K562 (cell line): ENCODE measurements around the gene R3HDM1. TPM values are rescaled to one million over a fixed set of nuclear protein-coding genes. Genes with fewer than 3 reads are reported as not detected.

Source experiments
- FOXK2 ChIP-seq, 2 experiments: fragments of 450-650 bp; IDR thresholded peaks in 1 of 2; conservative IDR thresholded peaks in 1 of 2; 2 replicates each; pipeline ENCODE4 v1.6.1; 2016; ENCODE audit warnings: low read depth in 2 of 2, mild to moderate bottlenecking in 1 of 2
- KLF10 ChIP-seq: fragments of 250-450 bp; sonication (Bioruptor Pico); IDR thresholded peaks from 2 replicates; pipeline ENCODE4 v1.6.1; 2021; ENCODE audit warnings: matching md5 sums
- NFATC3 ChIP-seq: fragments of 450-650 bp; IDR thresholded peaks from 2 replicates; pipeline ENCODE4 v1.6.1; 2017; ENCODE audit warnings: mild to moderate bottlenecking
- POLR2G ChIP-seq: fragments of 200-400 bp; formaldehyde crosslinking; IDR thresholded peaks from 2 replicates; pipeline ENCODE4 v1.6.1; 2017; ENCODE audit warnings: low read depth, mild to moderate bottlenecking, antibody characterized with exemption, low read length, moderate library complexity
- SIX5 ChIP-seq, 2 experiments: IDR thresholded peaks; 2 replicates each; pipeline ENCODE4 v1.6.1; 2011; ENCODE audit warnings: low read length in 2 of 2, borderline replicate concordance in 1 of 2, low read depth in 1 of 2, mild to moderate bottlenecking in 1 of 2, moderate library complexity in 1 of 2; ENCODE audit not compliant: insufficient read depth in 1 of 2
- SMAD1 ChIP-seq: fragments of 150-350 bp; IDR thresholded peaks from 2 replicates; pipeline ENCODE4 v1.6.1; 2014; ENCODE audit warnings: low read length, low read depth; ENCODE audit not compliant: partially characterized antibody
- SREBF2 ChIP-seq: sonication (generic); formaldehyde crosslinking; IDR thresholded peaks from 2 replicates; pipeline ENCODE4 v1.4.0; 2020; ENCODE audit warnings: mild to moderate bottlenecking, missing genetic modification reagents
- TCFL5 ChIP-seq: fragments of 250-450 bp; sonication (Bioruptor Pico); conservative IDR thresholded peaks from 2 replicates; pipeline ENCODE4 v1.6.1; 2021; ENCODE audit warnings: mild to moderate bottlenecking, moderate library complexity, matching md5 sums
- ZBTB1 ChIP-seq: sonication (generic); formaldehyde crosslinking; IDR thresholded peaks from 2 replicates; pipeline ENCODE4 v1.8.1; 2023; ENCODE audit warnings: missing genetic modification reagents, low read depth, mild to moderate bottlenecking, borderline replicate concordance
- polyA plus RNA-seq, 8 experiments: library from polyadenylated mRNA; depleted of rRNA in 4 of 8; stranded (reverse) in 5 of 8; unstranded in 3 of 8; fragments of >200 nt; fragmentation: Nextera tagmentation in 2 of 8; fragmentation: Illumina TruSeq in 1 of 8; extraction: Ambion mirVana in 2 of 8; extraction: Trizol in 1 of 8; gene quantifications; 2 replicates each; pipeline versions ENCODE4 v1.2.1 to v1.2.3, GENCODE V29; 2011 to 2014; ENCODE audit warnings: inconsistent platforms in 1 of 8, missing spikeins in 1 of 8
- total RNA-seq, 7 experiments: library from RNA; depleted of rRNA in 6 of 7; stranded (reverse); fragments of >200 nt in 6 of 7; fragmentation: Illumina TruSeq in 2 of 7; extraction: Trizol in 2 of 7; gene quantifications; 2 replicates each; pipeline versions ENCODE4 v1.2.1 to v1.2.3, GENCODE V29; 2011 to 2021; ENCODE audit warnings: low replicate concordance in 1 of 7
- TF ChIP-seq, protein P1 (sequence below): fragments of 250-450 bp; sonication (Bioruptor Pico); IDR thresholded peaks from 2 replicates; pipeline ENCODE4 v1.4.0; 2020; ENCODE audit warnings: mild to moderate bottlenecking, moderate library complexity, borderline replicate concordance
- TF ChIP-seq, protein P2 (sequence below): fragments of 450-650 bp; IDR thresholded peaks from 2 replicates; pipeline ENCODE4 v1.6.1; 2016; ENCODE audit warnings: low read depth

The R3HDM1 gene
- total and polyA plus RNA-seq, 9 of the 15 experiments (the other 6 are each of a cell fraction or from before 2014, with no cell fraction given) = 12.4 to 89.4 (median 31.0) TPM

DNA sequence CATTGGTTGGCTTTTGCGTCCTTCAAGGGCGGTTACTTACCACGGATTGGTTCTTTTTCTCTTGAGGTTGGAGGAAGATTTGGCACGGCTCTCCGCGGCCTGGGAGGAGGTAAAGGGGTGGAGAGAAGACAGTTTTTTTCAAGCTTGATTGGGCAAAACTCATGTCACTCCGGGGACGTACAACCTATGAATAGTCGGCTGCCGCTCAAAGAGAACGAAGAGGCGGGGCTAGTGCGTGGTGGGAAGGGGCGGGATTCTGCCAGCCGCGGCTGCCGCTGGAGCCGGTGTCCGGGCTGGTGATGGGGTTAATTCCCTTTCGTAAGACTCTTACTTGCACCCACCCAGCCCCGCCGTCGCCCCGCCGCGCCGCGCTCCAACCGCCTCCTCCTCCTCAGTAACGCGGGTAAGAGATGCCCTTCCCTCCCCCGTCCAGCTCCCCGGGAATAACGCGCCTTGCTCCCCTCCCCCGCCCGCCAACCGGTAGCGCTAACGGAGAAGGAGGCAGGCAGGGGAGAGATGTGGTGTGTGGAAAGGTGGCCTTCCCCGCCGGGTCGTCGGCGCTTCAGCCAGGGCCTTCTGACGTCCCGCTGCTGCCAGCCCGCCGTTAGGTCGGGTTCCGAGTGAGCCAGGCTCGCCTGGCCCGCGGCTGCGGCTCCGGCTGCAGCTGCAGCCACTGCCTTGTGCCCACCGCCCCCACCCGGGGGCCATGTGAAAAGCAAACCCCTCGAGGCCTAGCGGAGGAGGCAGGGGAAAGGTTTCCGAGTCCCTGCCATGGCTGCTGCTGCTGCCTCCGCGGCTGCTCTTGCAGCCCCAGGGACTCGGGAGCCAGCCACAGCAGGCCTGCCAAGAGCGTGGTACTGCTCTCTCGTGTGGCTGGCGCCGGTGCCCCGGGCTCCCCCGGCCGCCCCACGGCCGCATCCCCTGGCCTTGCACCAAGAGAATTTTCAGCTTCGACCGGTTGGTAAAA lies at the start of gene R3HDM1 (continued):
- TF ChIP-seq SIX5 (IDR thresholded peaks at IDR 0.05; ENCODE audit: borderline replicate concordance in 1 of 2, insufficient read depth in 1 of 2, low read depth in 1 of 2, low read length in 2 of 2) (no peak), KLF10 (CRISPR knock-in tag) (no peak), SREBF2 (CRISPR knock-in tag) (no peak), NFATC3 (no peak), FOXK2 (conservative IDR thresholded peaks at IDR 0.05 in 1 of 2, IDR thresholded peaks at IDR 0.05 in 1 of 2; ENCODE audit: low read depth in 2 of 2) (no peak), ZBTB1 (CRISPR knock-in tag) (no peak), POLR2G (peak; percentile 81), SMAD1 (no peak), TCFL5 (CRISPR knock-in tag) (no peak)
- TF ChIP-seq, protein P1, sequence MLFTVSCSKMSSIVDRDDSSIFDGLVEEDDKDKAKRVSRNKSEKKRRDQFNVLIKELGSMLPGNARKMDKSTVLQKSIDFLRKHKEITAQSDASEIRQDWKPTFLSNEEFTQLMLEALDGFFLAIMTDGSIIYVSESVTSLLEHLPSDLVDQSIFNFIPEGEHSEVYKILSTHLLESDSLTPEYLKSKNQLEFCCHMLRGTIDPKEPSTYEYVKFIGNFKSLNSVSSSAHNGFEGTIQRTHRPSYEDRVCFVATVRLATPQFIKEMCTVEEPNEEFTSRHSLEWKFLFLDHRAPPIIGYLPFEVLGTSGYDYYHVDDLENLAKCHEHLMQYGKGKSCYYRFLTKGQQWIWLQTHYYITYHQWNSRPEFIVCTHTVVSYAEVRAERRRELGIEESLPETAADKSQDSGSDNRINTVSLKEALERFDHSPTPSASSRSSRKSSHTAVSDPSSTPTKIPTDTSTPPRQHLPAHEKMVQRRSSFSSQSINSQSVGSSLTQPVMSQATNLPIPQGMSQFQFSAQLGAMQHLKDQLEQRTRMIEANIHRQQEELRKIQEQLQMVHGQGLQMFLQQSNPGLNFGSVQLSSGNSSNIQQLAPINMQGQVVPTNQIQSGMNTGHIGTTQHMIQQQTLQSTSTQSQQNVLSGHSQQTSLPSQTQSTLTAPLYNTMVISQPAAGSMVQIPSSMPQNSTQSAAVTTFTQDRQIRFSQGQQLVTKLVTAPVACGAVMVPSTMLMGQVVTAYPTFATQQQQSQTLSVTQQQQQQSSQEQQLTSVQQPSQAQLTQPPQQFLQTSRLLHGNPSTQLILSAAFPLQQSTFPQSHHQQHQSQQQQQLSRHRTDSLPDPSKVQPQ (CRISPR knock-in tag) = no peak
- TF ChIP-seq, protein P2, sequence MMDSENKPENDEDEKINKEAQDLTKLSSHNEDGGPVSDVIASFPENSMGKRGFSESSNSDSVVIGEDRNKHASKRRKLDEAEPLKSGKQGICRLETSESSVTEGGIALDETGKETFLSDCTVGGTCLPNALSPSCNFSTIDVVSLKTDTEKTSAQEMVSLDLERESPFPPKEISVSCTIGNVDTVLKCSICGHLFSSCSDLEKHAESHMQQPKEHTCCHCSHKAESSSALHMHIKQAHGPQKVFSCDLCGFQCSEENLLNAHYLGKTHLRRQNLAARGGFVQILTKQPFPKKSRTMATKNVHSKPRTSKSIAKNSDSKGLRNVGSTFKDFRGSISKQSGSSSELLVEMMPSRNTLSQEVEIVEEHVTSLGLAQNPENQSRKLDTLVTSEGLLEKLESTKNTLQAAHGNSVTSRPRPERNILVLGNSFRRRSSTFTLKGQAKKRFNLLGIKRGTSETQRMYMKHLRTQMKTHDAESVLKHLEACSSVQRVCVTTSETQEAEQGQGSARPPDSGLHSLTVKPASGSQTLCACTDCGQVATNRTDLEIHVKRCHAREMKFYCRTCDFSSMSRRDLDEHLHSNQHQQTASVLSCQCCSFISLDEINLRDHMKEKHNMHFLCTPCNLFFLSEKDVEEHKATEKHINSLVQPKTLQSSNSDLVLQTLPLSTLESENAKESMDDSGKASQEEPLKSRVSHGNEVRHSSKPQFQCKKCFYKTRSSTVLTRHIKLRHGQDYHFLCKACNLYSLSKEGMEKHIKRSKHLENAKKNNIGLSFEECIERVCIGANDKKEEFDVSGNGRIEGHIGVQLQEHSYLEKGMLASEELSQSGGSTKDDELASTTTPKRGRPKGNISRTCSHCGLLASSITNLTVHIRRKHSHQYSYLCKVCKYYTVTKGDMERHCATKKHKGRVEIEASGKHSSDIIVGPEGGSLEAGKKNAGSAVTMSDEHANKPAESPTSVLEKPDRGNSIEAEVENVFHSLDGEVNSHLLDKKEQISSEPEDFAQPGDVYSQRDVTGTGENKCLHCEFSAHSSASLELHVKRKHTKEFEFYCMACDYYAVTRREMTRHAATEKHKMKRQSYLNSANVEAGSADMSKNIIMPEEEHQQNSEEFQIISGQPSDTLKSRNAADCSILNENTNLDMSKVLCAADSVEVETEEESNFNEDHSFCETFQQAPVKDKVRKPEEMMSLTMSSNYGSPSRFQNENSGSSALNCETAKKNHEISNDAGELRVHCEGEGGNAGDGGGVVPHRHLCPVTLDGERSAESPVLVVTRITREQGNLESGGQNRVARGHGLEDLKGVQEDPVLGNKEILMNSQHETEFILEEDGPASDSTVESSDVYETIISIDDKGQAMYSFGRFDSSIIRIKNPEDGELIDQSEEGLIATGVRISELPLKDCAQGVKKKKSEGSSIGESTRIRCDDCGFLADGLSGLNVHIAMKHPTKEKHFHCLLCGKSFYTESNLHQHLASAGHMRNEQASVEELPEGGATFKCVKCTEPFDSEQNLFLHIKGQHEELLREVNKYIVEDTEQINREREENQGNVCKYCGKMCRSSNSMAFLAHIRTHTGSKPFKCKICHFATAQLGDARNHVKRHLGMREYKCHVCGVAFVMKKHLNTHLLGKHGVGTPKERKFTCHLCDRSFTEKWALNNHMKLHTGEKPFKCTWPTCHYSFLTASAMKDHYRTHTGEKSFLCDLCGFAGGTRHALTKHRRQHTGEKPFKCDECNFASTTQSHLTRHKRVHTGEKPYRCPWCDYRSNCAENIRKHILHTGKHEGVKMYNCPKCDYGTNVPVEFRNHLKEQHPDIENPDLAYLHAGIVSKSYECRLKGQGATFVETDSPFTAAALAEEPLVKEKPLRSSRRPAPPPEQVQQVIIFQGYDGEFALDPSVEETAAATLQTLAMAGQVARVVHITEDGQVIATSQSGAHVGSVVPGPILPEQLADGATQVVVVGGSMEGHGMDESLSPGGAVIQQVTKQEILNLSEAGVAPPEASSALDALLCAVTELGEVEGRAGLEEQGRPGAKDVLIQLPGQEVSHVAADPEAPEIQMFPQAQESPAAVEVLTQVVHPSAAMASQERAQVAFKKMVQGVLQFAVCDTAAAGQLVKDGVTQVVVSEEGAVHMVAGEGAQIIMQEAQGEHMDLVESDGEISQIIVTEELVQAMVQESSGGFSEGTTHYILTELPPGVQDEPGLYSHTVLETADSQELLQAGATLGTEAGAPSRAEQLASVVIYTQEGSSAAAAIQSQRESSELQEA = no peak
